ENCODE results near the gene SMIM38. TPM values are rescaled to one million over a fixed set of nuclear protein-coding genes. Genes with fewer than 3 reads are reported as not detected.

The SMIM38 gene
- total and polyA plus RNA-seq, 8 donors = 0.33 to 6.2 (median 1.2) TPM

DNA sequence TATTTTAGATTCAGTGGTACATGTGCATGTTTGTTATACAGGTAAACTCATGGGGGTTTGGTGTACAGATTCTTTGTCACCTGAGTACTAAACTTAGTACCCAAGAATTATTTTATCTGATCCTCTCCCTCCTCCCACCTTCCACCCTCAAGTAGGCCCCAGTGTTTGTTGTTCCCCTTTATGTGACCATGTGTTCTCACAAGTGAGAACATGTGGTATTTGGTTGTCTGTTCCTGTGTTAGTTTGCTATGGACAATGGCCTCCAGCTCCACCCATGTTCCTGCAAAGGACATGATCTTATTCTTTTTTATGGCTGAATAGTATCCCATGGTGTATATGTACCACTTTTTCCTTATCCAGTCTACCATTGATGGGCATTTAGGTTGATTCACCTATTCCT, 6.8 kb downstream of the SMIM38 start:
- Histone ChIP-seq H3K4me1 (peaks cover 0 to 5% (median 0%) of the 10 kb centered on the region in 3 donors), H3K27me3 (no peaks in the 10 kb centered on the region), H3K4me3 (no peak overlapping the region), H3K9me3 (no peaks in the 10 kb centered on the region), H3K27ac (no peak overlapping the region), H3K36me3 (no peaks in the 10 kb centered on the region)
- DNase-seq (no peak), ATAC-seq (no peak), FAIRE-seq (no peak)
- intact Hi-C loops (cut with DNase I) = no loop called here
- TF ChIP-seq, protein P1, sequence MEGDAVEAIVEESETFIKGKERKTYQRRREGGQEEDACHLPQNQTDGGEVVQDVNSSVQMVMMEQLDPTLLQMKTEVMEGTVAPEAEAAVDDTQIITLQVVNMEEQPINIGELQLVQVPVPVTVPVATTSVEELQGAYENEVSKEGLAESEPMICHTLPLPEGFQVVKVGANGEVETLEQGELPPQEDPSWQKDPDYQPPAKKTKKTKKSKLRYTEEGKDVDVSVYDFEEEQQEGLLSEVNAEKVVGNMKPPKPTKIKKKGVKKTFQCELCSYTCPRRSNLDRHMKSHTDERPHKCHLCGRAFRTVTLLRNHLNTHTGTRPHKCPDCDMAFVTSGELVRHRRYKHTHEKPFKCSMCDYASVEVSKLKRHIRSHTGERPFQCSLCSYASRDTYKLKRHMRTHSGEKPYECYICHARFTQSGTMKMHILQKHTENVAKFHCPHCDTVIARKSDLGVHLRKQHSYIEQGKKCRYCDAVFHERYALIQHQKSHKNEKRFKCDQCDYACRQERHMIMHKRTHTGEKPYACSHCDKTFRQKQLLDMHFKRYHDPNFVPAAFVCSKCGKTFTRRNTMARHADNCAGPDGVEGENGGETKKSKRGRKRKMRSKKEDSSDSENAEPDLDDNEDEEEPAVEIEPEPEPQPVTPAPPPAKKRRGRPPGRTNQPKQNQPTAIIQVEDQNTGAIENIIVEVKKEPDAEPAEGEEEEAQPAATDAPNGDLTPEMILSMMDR (IDR thresholded peaks at IDR 0.05) = no peak

DNA sequence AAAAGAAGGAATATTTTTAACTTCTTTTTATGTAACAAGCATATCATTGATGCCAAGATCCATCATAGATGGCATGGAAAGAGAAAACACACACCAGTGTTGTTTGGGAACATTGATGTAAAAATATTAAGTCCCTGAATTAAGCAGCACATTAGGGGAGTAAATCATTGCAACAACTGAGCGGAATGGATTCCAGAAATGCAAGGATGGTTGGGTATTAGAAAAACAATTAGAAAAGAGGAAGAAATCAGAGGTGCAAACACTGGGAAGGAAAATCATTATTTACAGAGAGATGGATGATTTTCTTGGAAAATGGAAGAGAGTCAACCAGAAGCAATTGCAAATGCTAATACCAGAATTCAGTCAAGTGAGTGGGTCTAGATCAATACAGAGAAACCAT, 8.1 kb downstream of the SMIM38 start:
- Histone ChIP-seq H3K4me1 (peaks cover 0 to 5% (median 0%) of the 10 kb centered on the region in 3 donors), H3K4me3 (no peak overlapping the region), H3K27me3 (no peaks in the 10 kb centered on the region), H3K27ac (no peak overlapping the region), H3K9me3 (no peaks in the 10 kb centered on the region), H3K36me3 (no peaks in the 10 kb centered on the region)
- no peak for FAIRE-seq
- TF ChIP-seq, protein P1 (IDR thresholded peaks at IDR 0.05) = no peak
- 95 to 98% methylated on average over 1 of the region's 1 CpG for WGBS, 2 donors
- intact Hi-C loops (cut with DNase I) = no loop called here
- no peak for ATAC-seq
- DNase-seq = no peak

DNA sequence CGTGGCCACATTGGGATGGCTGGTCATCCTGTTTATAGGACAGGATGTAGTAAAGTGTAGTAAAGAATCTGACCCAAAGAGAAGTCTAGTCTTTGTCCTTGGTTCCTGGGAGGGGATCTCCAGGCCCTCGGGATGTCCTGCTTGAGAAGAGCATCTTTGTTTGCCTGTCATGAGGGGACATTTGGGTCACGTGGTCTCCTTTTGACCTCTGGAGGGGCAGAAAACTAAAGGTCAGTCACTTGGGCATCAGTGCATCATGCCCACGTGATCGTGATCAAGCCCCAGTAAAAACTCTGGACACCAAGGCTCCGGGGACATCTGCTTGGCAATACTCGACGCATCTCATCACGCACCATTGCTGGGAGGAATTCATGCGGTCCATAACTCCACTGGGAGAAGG, 9.1 kb downstream of the SMIM38 start:
- no peak for FAIRE-seq
- intact Hi-C loops (cut with DNase I) = no loop called here
- H3K27me3 ChIP-seq = no peaks in the 10 kb centered on the region
- no peaks in the 10 kb centered on the region for H3K9me3 ChIP-seq
- 78 to 87% methylated on average over 10 of the region's 10 CpGs for WGBS, 2 donors
- H3K4me1 ChIP-seq = peaks cover 0 to 5% (median 0%) of the 10 kb centered on the region in 3 donors
- H3K36me3 ChIP-seq = no peaks in the 10 kb centered on the region
- ATAC-seq = no peak
- TF ChIP-seq, protein P1 (IDR thresholded peaks at IDR 0.05) = no peak
- H3K27ac ChIP-seq = no peak overlapping the region
- no peak overlapping the region for H3K4me3 ChIP-seq
- DNase-seq = no peak

DNA sequence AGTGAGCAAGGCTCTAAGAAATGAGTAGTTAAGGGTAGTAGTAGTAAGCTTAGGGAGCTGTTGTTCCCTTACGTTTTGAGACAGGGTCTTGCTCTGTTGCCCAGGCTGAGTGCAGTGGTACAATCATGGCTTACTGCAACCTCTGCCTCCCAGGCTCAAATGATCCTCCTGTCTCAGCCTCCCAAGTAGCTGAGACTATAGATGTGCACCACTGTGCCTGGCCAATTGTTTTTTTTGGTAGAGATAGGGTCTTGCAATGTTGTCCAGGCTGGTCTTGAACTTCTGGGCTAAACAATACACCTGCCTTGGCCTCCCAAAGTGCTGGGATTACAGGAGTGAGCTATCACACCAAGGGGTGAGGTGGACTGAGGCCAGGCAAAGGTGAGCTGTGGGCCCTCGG, 10.0 kb downstream of the SMIM38 start:
- intact Hi-C loops (cut with DNase I) = no loop called here
- TF ChIP-seq, protein P1 (IDR thresholded peaks at IDR 0.05) = no peak
- no peak for FAIRE-seq
- no peaks in the 10 kb centered on the region for H3K27me3 ChIP-seq
- peaks cover 0 to 5% (median 0%) of the 10 kb centered on the region in 3 donors for H3K4me1 ChIP-seq
- no peak for DNase-seq
- H3K4me3 ChIP-seq = no peak overlapping the region
- no peaks in the 10 kb centered on the region for H3K36me3 ChIP-seq
- no peak for ATAC-seq
- H3K9me3 ChIP-seq = no peaks in the 10 kb centered on the region
- no peak overlapping the region for H3K27ac ChIP-seq
- 64 to 71% methylated on average over 2 of the region's 2 CpGs for WGBS, 2 donors

DNA sequence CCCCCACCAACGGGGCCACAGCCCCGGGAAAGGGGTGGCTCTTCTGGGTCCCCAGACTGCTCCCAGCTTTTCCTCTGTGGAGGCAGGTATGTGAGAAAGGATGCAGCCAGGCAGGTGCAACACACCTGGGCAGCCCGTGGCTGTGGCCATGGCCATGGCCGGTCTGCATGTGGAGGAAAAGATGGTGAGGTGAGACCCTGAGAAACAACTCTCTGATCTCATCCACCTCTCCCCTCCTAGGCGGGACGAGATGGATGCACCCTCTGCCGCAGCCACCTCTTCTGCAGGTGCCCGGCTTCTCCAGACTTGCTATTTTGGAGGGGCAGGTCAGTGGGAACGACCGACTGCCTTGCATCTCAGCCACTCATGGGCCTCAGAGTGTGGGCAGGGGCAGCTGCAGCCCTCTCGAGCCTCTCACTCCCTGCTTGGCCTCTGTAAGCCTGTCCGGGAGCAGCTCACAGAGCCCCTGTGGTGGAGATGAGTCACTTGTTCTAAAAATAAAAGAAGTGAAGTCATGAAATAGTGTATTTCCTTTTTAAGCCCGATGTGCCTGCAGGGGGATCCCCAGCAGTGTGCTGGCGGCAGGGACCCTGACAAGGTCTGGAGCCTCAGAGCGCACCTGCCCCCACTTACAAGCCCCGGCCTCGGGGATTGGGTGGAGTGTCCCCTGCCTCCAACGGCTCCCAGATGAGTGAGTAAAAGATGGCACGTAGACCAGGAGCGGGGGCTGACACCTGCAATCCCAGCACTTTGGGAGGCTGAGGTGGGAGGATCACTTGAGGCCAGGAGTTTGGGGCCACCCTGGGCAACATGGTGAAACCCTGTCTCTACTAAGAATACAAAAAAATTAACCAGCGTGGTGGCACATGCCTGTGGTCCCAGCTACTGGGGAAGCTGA, 10.7 kb downstream of the SMIM38 start:
- WGBS, 2 donors = 62 to 71% methylated on average over 19 to 21 of the region's 21 CpGs
- FAIRE-seq (no peak), DNase-seq (no peak), ATAC-seq (peak in 3 of 4 donors; percentile 38 to 95 (median 81))
- TF ChIP-seq, protein P1 (IDR thresholded peaks at IDR 0.05) = no peak
- intact Hi-C loops (cut with DNase I) = no loop called here
- Histone ChIP-seq H3K4me3 (no peak overlapping the region), H3K27ac (no peak overlapping the region), H3K4me1 (peaks cover 0 to 5% (median 0%) of the 10 kb centered on the region in 3 donors), H3K9me3 (no peaks in the 10 kb centered on the region), H3K27me3 (no peaks in the 10 kb centered on the region), H3K36me3 (no peaks in the 10 kb centered on the region)

Data from pancreas (tissue), 10 donors.